Panc1 (cell line): ENCODE data around the gene MYH7B.

Source experiments
- SIN3A ChIP-seq: IDR thresholded peaks from 2 replicates; pipeline ENCODE4 v1.6.1; 2012; ENCODE audit warnings: low read depth, mild to moderate bottlenecking, low read length, moderate library complexity, borderline replicate concordance; ENCODE audit not compliant: insufficient read depth
- TF ChIP-seq, protein P1 (sequence below): fragments of 450-650 bp; IDR thresholded peaks from 2 replicates; pipeline ENCODE4 v1.5.1; 2017; ENCODE audit warnings: mild to moderate bottlenecking

DNA sequence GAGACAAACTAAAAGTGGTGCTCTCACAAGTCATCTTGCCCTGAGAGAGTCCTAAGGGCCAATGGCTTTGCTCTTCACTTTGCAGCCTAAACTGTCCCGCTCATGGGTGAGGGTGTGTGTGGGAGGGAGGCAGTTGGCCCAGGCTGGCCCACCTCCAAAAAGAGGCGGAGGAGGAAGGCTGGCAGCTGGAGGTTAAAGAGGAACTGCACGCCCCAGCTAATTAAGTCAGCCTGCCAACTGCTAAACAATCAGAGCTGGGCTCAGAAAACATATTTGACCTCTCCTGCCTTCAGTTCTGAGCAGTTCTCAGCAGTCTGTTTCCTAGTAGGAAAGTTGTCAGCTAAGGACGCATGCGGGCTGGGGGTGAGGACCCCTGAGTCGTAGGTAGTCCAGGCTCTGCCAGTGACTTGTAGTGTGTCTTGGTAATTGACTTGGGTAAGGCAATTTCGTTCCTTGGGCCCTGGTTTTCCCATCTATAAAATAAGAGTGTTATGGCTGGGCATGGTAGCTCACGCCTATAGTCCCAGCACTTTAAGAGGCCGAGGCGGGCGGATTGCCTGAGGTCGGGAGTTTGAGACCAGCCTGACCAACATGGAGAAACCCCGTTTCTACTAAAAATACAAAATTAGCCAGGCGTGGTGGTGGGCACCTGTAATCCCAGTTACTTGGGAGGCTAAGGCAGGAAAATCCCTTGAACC is 17.1 kb upstream of the MYH7B start:
- TF ChIP-seq, protein P1, sequence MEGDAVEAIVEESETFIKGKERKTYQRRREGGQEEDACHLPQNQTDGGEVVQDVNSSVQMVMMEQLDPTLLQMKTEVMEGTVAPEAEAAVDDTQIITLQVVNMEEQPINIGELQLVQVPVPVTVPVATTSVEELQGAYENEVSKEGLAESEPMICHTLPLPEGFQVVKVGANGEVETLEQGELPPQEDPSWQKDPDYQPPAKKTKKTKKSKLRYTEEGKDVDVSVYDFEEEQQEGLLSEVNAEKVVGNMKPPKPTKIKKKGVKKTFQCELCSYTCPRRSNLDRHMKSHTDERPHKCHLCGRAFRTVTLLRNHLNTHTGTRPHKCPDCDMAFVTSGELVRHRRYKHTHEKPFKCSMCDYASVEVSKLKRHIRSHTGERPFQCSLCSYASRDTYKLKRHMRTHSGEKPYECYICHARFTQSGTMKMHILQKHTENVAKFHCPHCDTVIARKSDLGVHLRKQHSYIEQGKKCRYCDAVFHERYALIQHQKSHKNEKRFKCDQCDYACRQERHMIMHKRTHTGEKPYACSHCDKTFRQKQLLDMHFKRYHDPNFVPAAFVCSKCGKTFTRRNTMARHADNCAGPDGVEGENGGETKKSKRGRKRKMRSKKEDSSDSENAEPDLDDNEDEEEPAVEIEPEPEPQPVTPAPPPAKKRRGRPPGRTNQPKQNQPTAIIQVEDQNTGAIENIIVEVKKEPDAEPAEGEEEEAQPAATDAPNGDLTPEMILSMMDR: no peak
- no peak for TF ChIP-seq SIN3A
